Tibial nerve (tissue), 4 donors: ENCODE data around the gene NKX3-2. TPM values are rescaled to one million over a fixed set of nuclear protein-coding genes. Genes with fewer than 3 reads are reported as not detected.

Experiments used
- DNase-seq, 2 donors: peaks; one replicate each; pipeline ENCODE4 v3.0.0-alpha.2; 2019; ENCODE audit warnings: low spot score in 2 of 2
- H3K27ac ChIP-seq, 4 donors: fragments of 200-600 bp; sonication (generic) in 3 of 4; one replicate each; pipeline ENCODE4 v1.5.1; 2017 to 2019; ENCODE audit warnings: mild to moderate bottlenecking in 1 of 4
- H3K27me3 ChIP-seq, 2 donors: fragments of 200-600 bp; sonication (generic) in 1 of 2; one replicate each; pipeline versions ENCODE4 v1.5.1 to v1.6.0; 2017 to 2019
- H3K36me3 ChIP-seq, 3 donors: fragments of 200-600 bp; sonication (generic); one replicate each; pipeline ENCODE4 v1.5.1; 2018 to 2019
- H3K4me1 ChIP-seq, 4 donors: fragments of 200-600 bp; sonication (generic) in 3 of 4; one replicate each; pipeline ENCODE4 v1.5.1; 2017 to 2019
- H3K4me3 ChIP-seq, 4 donors: fragments of 200-600 bp; sonication (generic) in 3 of 4; one replicate each; pipeline ENCODE4 v1.5.1; 2017 to 2019; ENCODE audit warnings: mild to moderate bottlenecking in 1 of 4, moderate library complexity in 1 of 4
- H3K9me3 ChIP-seq, 4 donors: fragments of 200-600 bp; sonication (generic) in 3 of 4; one replicate each; pipeline ENCODE4 v1.5.1; 2017 to 2019
- CTCF ChIP-seq, 5 experiments: fragments of 200-600 bp in 3 of 5; fragments of 450-650 bp in 2 of 5; sonication (generic) in 3 of 5; IDR thresholded peaks; one replicate each; pipeline ENCODE4 v1.5.1; 2016 to 2019; ENCODE audit warnings: antibody characterized with exemption in 5 of 5, mild to moderate bottlenecking in 3 of 5, moderate library complexity in 2 of 5
- EP300 ChIP-seq, 2 donors: sonication (generic); formaldehyde crosslinking; IDR thresholded peaks; one replicate each; pipeline ENCODE4 v1.6.1; 2017; ENCODE audit warnings: antibody characterized with exemption in 2 of 2, mild to moderate bottlenecking in 1 of 2
- POLR2A ChIP-seq, 2 donors: fragments of 450-650 bp; IDR thresholded peaks; one replicate each; pipeline ENCODE4 v1.6.1; 2017; ENCODE audit warnings: antibody characterized with exemption in 2 of 2, mild to moderate bottlenecking in 2 of 2, moderate library complexity in 2 of 2
- WGBS, 2 donors: methylation state at CpG; one replicate each; pipeline ENCODE4 v1.1.5; 2018; 5-methylcytosine and 5-hydroxymethylcytosine counted together
- total RNA-seq, 4 donors: library from RNA; depleted of rRNA; stranded (reverse); fragments of >200 nt; gene quantifications; one replicate each; pipeline ENCODE4 v1.1.0, GENCODE V29; 2016

Gene NKX3-2
- total RNA-seq, 4 donors from 2014 or later, result 0.22 to 0.84 (median 0.30) TPM; not detected in 1

- no peak overlapping the region for H3K4me3 ChIP-seq
- peaks cover 0 to 3% (median 0%) of the 10 kb centered on the region in 4 donors for H3K9me3 ChIP-seq
- H3K27me3 ChIP-seq, result peaks cover 2 to 100% of the 10 kb centered on the region in 2 donors
- no peak for DNase-seq
- peaks cover 0 to 46% (median 9%) of the 10 kb centered on the region in 4 donors for H3K4me1 ChIP-seq
- H3K27ac ChIP-seq, result no peak overlapping the region
- TF ChIP-seq EP300 (IDR thresholded peaks at IDR 0.05) (no peak), POLR2A (IDR thresholded peaks at IDR 0.05) (no peak)
- WGBS, 2 donors, result 23 to 25% methylated on average over 33 to 34 of the region's 34 CpGs
- no peaks in the 10 kb centered on the region for H3K36me3 ChIP-seq
Observed at GRCh38 chr4:13537011-13537831, 7.1 kb downstream of the NKX3-2 start.

GRCh38 chr4:13536607-13537006 is 7.7 kb downstream of the NKX3-2 start:
- Histone ChIP-seq H3K27ac (no peak overlapping the region), H3K27me3 (peaks cover 2 to 100% of the 10 kb centered on the region in 2 donors), H3K4me1 (peaks cover 0 to 39% (median 8%) of the 10 kb centered on the region in 4 donors), H3K4me3 (no peak overlapping the region), H3K36me3 (no peaks in the 10 kb centered on the region), H3K9me3 (peaks cover 0 to 3% (median 0%) of the 10 kb centered on the region in 4 donors)
- WGBS, 2 donors, result 34 to 38% methylated on average over 6 of the region's 6 CpGs
- DNase-seq, result no peak
- TF ChIP-seq CTCF (IDR thresholded peaks at IDR 0.05) (no peak), EP300 (IDR thresholded peaks at IDR 0.05) (no peak), POLR2A (IDR thresholded peaks at IDR 0.05) (no peak)

- 4 to 9% methylated on average over 34 to 36 of the region's 39 CpGs for WGBS, 2 donors
- Histone ChIP-seq H3K27ac (no peak overlapping the region), H3K27me3 (peaks cover 2 to 100% of the 10 kb centered on the region in 2 donors), H3K4me3 (no peak overlapping the region), H3K36me3 (no peaks in the 10 kb centered on the region), H3K4me1 (peaks cover 0 to 39% (median 7%) of the 10 kb centered on the region in 4 donors), H3K9me3 (peaks cover 0 to 3% (median 0%) of the 10 kb centered on the region in 4 donors)
- TF ChIP-seq POLR2A (IDR thresholded peaks at IDR 0.05) (no peak), EP300 (IDR thresholded peaks at IDR 0.05) (no peak), CTCF (IDR thresholded peaks at IDR 0.05) (no peak)
- no peak for DNase-seq
Observed at GRCh38 chr4:13535708-13536361, 8.5 kb downstream of the NKX3-2 start.

- Histone ChIP-seq H3K27ac (no peak overlapping the region), H3K4me3 (no peak overlapping the region), H3K27me3 (peaks cover 2 to 100% of the 10 kb centered on the region in 2 donors), H3K4me1 (peaks cover 0 to 34% (median 3%) of the 10 kb centered on the region in 4 donors), H3K9me3 (peaks cover 0 to 3% (median 0%) of the 10 kb centered on the region in 4 donors), H3K36me3 (no peaks in the 10 kb centered on the region)
- WGBS, 2 donors, result 6 to 9% methylated on average over 18 of the region's 18 CpGs
- no peak for DNase-seq
- TF ChIP-seq EP300 (IDR thresholded peaks at IDR 0.05), result no peak
- TF ChIP-seq CTCF (IDR thresholded peaks at IDR 0.05), result no peak
- no peak for TF ChIP-seq POLR2A (IDR thresholded peaks at IDR 0.05)
Observed at GRCh38 chr4:13535118-13535517, 9.2 kb downstream of the NKX3-2 start.

- Histone ChIP-seq H3K9me3 (peaks cover 0 to 3% (median 0%) of the 10 kb centered on the region in 4 donors), H3K4me3 (no peak overlapping the region), H3K27ac (no peak overlapping the region), H3K36me3 (no peaks in the 10 kb centered on the region), H3K27me3 (peaks cover 3 to 100% of the 10 kb centered on the region in 2 donors), H3K4me1 (peaks cover 0 to 34% (median 3%) of the 10 kb centered on the region in 4 donors)
- TF ChIP-seq POLR2A (IDR thresholded peaks at IDR 0.05) (no peak), EP300 (IDR thresholded peaks at IDR 0.05) (no peak), CTCF (IDR thresholded peaks at IDR 0.05) (no peak)
- no peak for DNase-seq
- 6 to 7% methylated on average over 31 of the region's 32 CpGs for WGBS, 2 donors
Observed at GRCh38 chr4:13534344-13535063, 9.8 kb downstream of the NKX3-2 start.
